OCI-LY7 (cell line): Measurements from ENCODE around the gene RASGRP3. TPM values are rescaled to one million over a fixed set of nuclear protein-coding genes. Genes with fewer than 3 reads are reported as not detected.

ENCODE experiments used
- BruUV-seq: library from RNA; stranded (reverse); fragments of 400-500 nt; replicated peaks from 2 replicates; lab custom pipeline; 2021; lab: Mats Ljungman, UMichigan
- CTCF ChIA-PET: fragments of 300-600 bp; sonication (Branson Sonifier 250); formaldehyde crosslinking; loops from one replicate; lab custom pipeline; 2022; ENCODE audit warnings: antibody characterized with exemption; ENCODE audit not compliant: unreplicated experiment; lab: Charles Lee
- POLR2A ChIA-PET: fragments of 300-600 bp; sonication (Branson Sonifier 250); formaldehyde crosslinking; loops from one replicate; lab custom pipeline; 2022; ENCODE audit warnings: antibody characterized with exemption; lab: Charles Lee
- DNase-seq: peaks from one replicate; pipeline ENCODE4 v3.0.0-alpha.2; 2015; ENCODE audit warnings: low spot score
- H2AFZ ChIP-seq: fragments of 200-600 bp; sonication (generic), shearing (Covaris generic); 2 replicates; pipeline ENCODE4 v1.6.1; 2014; ENCODE audit warnings: mild to moderate bottlenecking, antibody characterized with exemption, low read length, moderate library complexity
- H3K27ac ChIP-seq: fragments of 200-600 bp; sonication (generic); 2 replicates; pipeline ENCODE4 v1.5.1; 2014; ENCODE audit warnings: mixed run types, low read depth, mild to moderate bottlenecking, moderate library complexity, low read length, inconsistent platforms; ENCODE audit not compliant: poor library complexity, severe bottlenecking
- H3K36me3 ChIP-seq: fragments of 200-600 bp; sonication (generic); 2 replicates; pipeline ENCODE4 v1.6.1; 2014; ENCODE audit warnings: mild to moderate bottlenecking, antibody characterized with exemption, low read length, moderate library complexity, mixed read lengths; ENCODE audit not compliant: insufficient read depth
- H3K4me1 ChIP-seq: fragments of 200-600 bp; sonication (generic); 2 replicates; pipeline ENCODE4 v1.5.1; 2014; ENCODE audit warnings: mild to moderate bottlenecking, low read length; ENCODE audit not compliant: insufficient read depth, poor library complexity, severe bottlenecking
- H3K4me2 ChIP-seq: fragments of 200-600 bp; sonication (generic); 2 replicates; pipeline ENCODE4 v1.6.1; 2014; ENCODE audit warnings: mild to moderate bottlenecking, low read length
- H3K4me3 ChIP-seq: fragments of 200-600 bp; sonication (generic); 2 replicates; pipeline ENCODE4 v1.5.1; 2014; ENCODE audit warnings: mild to moderate bottlenecking, low read depth, low read length; ENCODE audit not compliant: poor library complexity, severe bottlenecking
- H3K79me2 ChIP-seq: fragments of 200-600 bp; sonication (generic); 2 replicates; pipeline ENCODE4 v1.6.1; 2016; ENCODE audit warnings: low read depth, mild to moderate bottlenecking, low read length, moderate library complexity, mixed read lengths; ENCODE audit not compliant: insufficient read depth
- H3K9me2 ChIP-seq: fragments of 200-600 bp; sonication (generic); 2 replicates; pipeline ENCODE4 v1.6.1; 2016; ENCODE audit warnings: mild to moderate bottlenecking, low read length, mixed read lengths; ENCODE audit not compliant: insufficient read depth
- H3K9me3 ChIP-seq: fragments of 200-600 bp; sonication (generic); 2 replicates; pipeline ENCODE4 v1.6.1; 2014; ENCODE audit warnings: mild to moderate bottlenecking, mixed run types, low read length, mixed read lengths
- H4K20me1 ChIP-seq: fragments of 200-600 bp; sonication (generic); 2 replicates; pipeline ENCODE4 v1.6.1; 2014; ENCODE audit warnings: mild to moderate bottlenecking, antibody characterized with exemption, low read length, moderate library complexity, mixed read lengths; ENCODE audit not compliant: insufficient read depth
- EZH2phosphoT487 ChIP-seq: fragments of 200-600 bp; sonication (generic); IDR thresholded peaks from 2 replicates; pipeline ENCODE4 v1.6.1; 2018; ENCODE audit warnings: low read depth, borderline replicate concordance, mild to moderate bottlenecking, mixed run types, antibody characterized with exemption, low read length, moderate library complexity, mixed read lengths
- intact Hi-C: fragments of 100-400 bp; cut with micrococcal nuclease; formaldehyde crosslinking; loops from one replicate; pipeline ENCODE4 v1.10.0; 2022; ENCODE audit not compliant: unreplicated experiment
- total RNA-seq, 2 experiments: library from RNA; depleted of rRNA in 1 of 2; stranded (reverse); fragments of >200 nt in 1 of 2; shearing (Covaris generic) in 1 of 2; gene quantifications; 2 replicates each; pipeline ENCODE4 v1.2.3, GENCODE V29; 2014 to 2022
- TF ChIP-seq, protein P1 (sequence below): fragments of 200-600 bp; sonication (generic); conservative IDR thresholded peaks from 2 replicates; pipeline ENCODE4 v1.5.1; 2014; ENCODE audit warnings: mild to moderate bottlenecking, antibody characterized with exemption, low read length, moderate library complexity, mixed read lengths

RASGRP3 gene
- total RNA-seq, 2 experiments from 2014 or later: 5.1 to 8.7 TPM

DNA sequence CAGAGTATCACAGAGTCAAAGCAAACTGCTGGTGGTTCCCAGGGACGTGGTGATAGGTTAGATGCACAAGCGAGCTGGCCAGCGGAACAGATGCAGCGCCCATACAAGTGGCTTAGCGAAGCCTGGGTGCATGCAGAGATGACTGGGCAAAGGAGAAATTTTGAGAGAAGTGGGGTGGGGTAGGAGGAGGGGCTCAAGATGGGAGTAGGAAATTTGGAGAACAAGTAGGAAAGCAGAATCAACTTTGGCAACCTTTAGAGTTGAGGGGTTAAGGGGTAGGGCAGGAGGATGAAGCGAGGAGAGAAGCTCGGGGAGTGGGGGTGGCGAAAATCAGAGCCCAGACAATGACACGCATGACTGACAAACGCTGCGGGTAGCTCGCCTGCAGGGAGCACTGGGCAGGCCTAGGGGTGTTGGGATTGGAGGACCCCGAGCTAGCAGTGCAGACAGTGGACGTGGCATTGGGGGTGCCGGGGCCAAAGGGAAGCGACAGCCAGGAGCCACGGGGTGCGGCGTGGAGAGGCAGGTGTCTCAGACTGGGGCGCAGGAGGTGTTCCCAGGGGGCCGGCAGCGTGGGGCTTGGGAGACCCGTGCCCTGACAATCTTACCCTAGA, 122.2 kb downstream of the RASGRP3 start:
- Histone ChIP-seq H3K79me2 (peaks cover 43% of the 10 kb centered on the region), H3K9me3 (no peaks in the 10 kb centered on the region), H3K27ac (peak overlapping the region; percentile 51), H3K36me3 (peaks cover 15% of the 10 kb centered on the region), H3K9me2 (no peaks in the 10 kb centered on the region), H3K4me1 (peaks cover 19% of the 10 kb centered on the region), H3K4me2 (peak overlapping the region; percentile 95), H4K20me1 (no peaks in the 10 kb centered on the region; the same call in 1 of the 2 replicates), H2AFZ (peak overlapping the region; percentile 82), H3K4me3 (peak overlapping the region; percentile 93)
- intact Hi-C loops: loop anchor here (5.0 to 10.0 kb wide), 4 partner anchors 121 to 1536 kb away; partner anchors contain the start of genes RASGRP3 and SPAST
- BruUV-seq: no TSS peak
- DNase-seq: peak; percentile 71
- ChIA-PET CTCF (interaction anchor here (0.6 to 1.6 kb wide), 3 partner anchors 66 to 123 kb away, joined by 3 to 7 read pairs (median 4); no protein-coding TSS in a partner anchor), POLR2A (interaction anchor here (0.5 to 2.2 kb wide), 8 partner anchors 11 to 1608 kb away, joined by 3 to 12 read pairs (median 4); partner anchors contain the start of gene RASGRP3)
- TF ChIP-seq, protein P1, sequence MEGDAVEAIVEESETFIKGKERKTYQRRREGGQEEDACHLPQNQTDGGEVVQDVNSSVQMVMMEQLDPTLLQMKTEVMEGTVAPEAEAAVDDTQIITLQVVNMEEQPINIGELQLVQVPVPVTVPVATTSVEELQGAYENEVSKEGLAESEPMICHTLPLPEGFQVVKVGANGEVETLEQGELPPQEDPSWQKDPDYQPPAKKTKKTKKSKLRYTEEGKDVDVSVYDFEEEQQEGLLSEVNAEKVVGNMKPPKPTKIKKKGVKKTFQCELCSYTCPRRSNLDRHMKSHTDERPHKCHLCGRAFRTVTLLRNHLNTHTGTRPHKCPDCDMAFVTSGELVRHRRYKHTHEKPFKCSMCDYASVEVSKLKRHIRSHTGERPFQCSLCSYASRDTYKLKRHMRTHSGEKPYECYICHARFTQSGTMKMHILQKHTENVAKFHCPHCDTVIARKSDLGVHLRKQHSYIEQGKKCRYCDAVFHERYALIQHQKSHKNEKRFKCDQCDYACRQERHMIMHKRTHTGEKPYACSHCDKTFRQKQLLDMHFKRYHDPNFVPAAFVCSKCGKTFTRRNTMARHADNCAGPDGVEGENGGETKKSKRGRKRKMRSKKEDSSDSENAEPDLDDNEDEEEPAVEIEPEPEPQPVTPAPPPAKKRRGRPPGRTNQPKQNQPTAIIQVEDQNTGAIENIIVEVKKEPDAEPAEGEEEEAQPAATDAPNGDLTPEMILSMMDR: no peak
- TF ChIP-seq EZH2phosphoT487: no peak

DNA sequence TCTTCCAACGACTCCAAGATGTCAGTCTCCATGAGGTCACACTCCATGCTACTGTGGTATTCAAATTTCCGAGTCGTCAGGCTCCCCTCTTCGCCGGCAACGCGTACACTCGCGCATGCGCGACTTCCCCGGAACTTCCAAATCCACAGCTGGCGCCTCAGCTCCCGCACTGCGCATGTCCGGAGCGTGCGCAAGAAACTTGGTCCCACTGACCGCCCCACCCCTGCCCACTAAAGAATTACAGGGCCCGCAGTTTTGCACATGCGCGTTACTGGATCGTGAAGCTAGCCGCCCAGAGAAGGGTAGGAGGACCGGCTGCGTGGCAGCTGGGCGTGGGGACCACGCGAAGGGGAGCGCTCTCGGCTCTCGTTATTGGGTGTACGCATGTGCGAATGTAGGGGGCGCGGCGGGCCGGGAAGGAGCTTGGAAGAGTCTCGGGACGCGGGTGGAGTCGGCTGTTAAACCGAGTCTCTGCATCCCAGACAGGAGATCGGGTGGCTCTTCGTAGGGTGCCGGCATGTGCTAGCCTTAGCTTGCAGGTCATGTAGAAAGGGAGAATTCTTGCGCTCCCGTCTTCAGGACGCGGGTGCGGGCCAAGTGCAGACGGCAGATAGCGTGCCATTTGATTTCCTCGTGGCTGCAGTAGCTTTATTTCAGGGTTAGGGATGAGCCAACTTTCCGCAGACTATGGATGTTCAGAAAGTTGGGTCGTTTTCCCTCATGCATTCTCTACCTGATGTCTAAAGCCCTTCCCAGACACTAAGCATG, 122.9 kb downstream of the RASGRP3 start, which contains the start of gene FAM98A:
Gene FAM98A, minus strand, starts transcription at position 125 of the 768 bp plus-strand sequence. Its CDS starts 78 bp downstream, at position 47.
- DNase-seq: peak; percentile 99
- Histone ChIP-seq H3K4me2 (peak within 1 kb of the TSS; percentile 95), H4K20me1 (no peaks in the 10 kb centered on the region; the same call in 1 of the 2 replicates), H3K9me3 (no peaks in the 10 kb centered on the region), H2AFZ (peak within 1 kb of the TSS; percentile 94), H3K4me3 (peak within 1 kb of the TSS; percentile 93), H3K79me2 (peaks cover 43% of the 10 kb centered on the region), H3K36me3 (peaks cover 9% of the 10 kb centered on the region), H3K4me1 (peaks cover 19% of the 10 kb centered on the region), H3K27ac (peak within 1 kb of the TSS; percentile 51), H3K9me2 (no peaks in the 10 kb centered on the region)
- BruUV-seq: TSS peak; percentile 63
- ChIA-PET POLR2A (interaction anchor here (0.5 to 2.2 kb wide), 12 partner anchors 9 to 1609 kb away, joined by 3 to 12 read pairs (median 4); partner anchors contain the start of gene RASGRP3), CTCF (interaction anchor here (0.8 to 1.6 kb wide), 3 partner anchors 20 to 124 kb away, joined by 3 to 7 read pairs (median 4); no protein-coding TSS in a partner anchor)
- TF ChIP-seq, protein P1: no peak; the same call in 1 of the 2 replicates
- TF ChIP-seq EZH2phosphoT487: no peak
- intact Hi-C loops: loop anchor here (5.0 to 10.0 kb wide), 4 partner anchors 122 to 1537 kb away; partner anchors contain the start of genes RASGRP3 and SPAST
